ENCODE data around the gene CAMKMT.

CAMKMT gene

GRCh38 chr2:44444881-44445280 is 83.1 kb downstream of the CAMKMT start:
- H3K4me3 ChIP-seq (ENCODE audit: low read length): no peak overlapping the region
- no peaks in the 10 kb centered on the region for H3K9me2 ChIP-seq (replicated peaks; ENCODE audit: insufficient read depth, low read length)
- no peak overlapping the region for H3K4me2 ChIP-seq (ENCODE audit: low read depth, low read length)
- no peaks in the 10 kb centered on the region for H3F3A ChIP-seq (ENCODE audit: insufficient read depth, low read length)
- no peaks in the 10 kb centered on the region for H3K27me3 ChIP-seq (replicated peaks; ENCODE audit: insufficient read depth, low read length)
- H3K79me2 ChIP-seq (ENCODE audit: low read length): no peaks in the 10 kb centered on the region
- H3K27ac ChIP-seq (ENCODE audit: low read length): no peak overlapping the region
- H3K9me3 ChIP-seq (replicated peaks; ENCODE audit: insufficient read depth, low read length): no peaks in the 10 kb centered on the region
- peaks cover 5% of the 10 kb centered on the region; the same call in 1 of the 2 replicates for H4K20me1 ChIP-seq (ENCODE audit: insufficient read depth, low read length)
- H2AFZ ChIP-seq (ENCODE audit: low read length): no peak overlapping the region
- no peak overlapping the region for H3K9ac ChIP-seq (ENCODE audit: low read length)
- no peak for DNase-seq
- H3K4me1 ChIP-seq (ENCODE audit: low read length): no peaks in the 10 kb centered on the region
- no peaks in the 10 kb centered on the region for H3K36me3 ChIP-seq (replicated peaks; ENCODE audit: insufficient read depth, low read length)
- no peak for TF ChIP-seq EZH2phosphoT487 (IDR thresholded peaks at IDR 0.05; ENCODE audit: low read length)
- no peak for TF ChIP-seq EZH2 (optimal IDR thresholded peaks at IDR 0.05; ENCODE audit: low read depth, low read length)
- no peak for TF ChIP-seq CTCF (IDR thresholded peaks at IDR 0.05; ENCODE audit: low read length)

GRCh38 chr2:44448860-44449527 is 87.2 kb downstream of the CAMKMT start:
- Histone ChIP-seq H4K20me1 (ENCODE audit: insufficient read depth, low read length) (peaks cover 5% of the 10 kb centered on the region; the same call in 1 of the 2 replicates), H3K27me3 (replicated peaks; ENCODE audit: insufficient read depth, low read length) (no peaks in the 10 kb centered on the region), H3K9ac (ENCODE audit: low read length) (no peak overlapping the region), H3F3A (ENCODE audit: insufficient read depth, low read length) (no peaks in the 10 kb centered on the region), H2AFZ (ENCODE audit: low read length) (no peak overlapping the region), H3K4me3 (ENCODE audit: low read length) (no peak overlapping the region), H3K79me2 (ENCODE audit: low read length) (no peaks in the 10 kb centered on the region), H3K9me3 (replicated peaks; ENCODE audit: insufficient read depth, low read length) (no peaks in the 10 kb centered on the region), H3K9me2 (replicated peaks; ENCODE audit: insufficient read depth, low read length) (no peaks in the 10 kb centered on the region), H3K4me2 (ENCODE audit: low read depth, low read length) (no peak overlapping the region), H3K36me3 (replicated peaks; ENCODE audit: insufficient read depth, low read length) (no peaks in the 10 kb centered on the region), H3K4me1 (ENCODE audit: low read length) (no peaks in the 10 kb centered on the region), H3K27ac (ENCODE audit: low read length) (no peak overlapping the region)
- DNase-seq: no peak
- TF ChIP-seq EZH2phosphoT487 (IDR thresholded peaks at IDR 0.05; ENCODE audit: low read length): no peak
- TF ChIP-seq EZH2 (optimal IDR thresholded peaks at IDR 0.05; ENCODE audit: low read depth, low read length): no peak
- no peak for TF ChIP-seq CTCF (IDR thresholded peaks at IDR 0.05; ENCODE audit: low read length)

- no peak overlapping the region for H3K4me2 ChIP-seq (ENCODE audit: low read depth, low read length)
- no peak overlapping the region for H2AFZ ChIP-seq (ENCODE audit: low read length)
- peaks cover 5% of the 10 kb centered on the region; the same call in 1 of the 2 replicates for H4K20me1 ChIP-seq (ENCODE audit: insufficient read depth, low read length)
- no peaks in the 10 kb centered on the region for H3K27me3 ChIP-seq (replicated peaks; ENCODE audit: insufficient read depth, low read length)
- H3K9me3 ChIP-seq (replicated peaks; ENCODE audit: insufficient read depth, low read length): no peaks in the 10 kb centered on the region
- H3K9ac ChIP-seq (ENCODE audit: low read length): no peak overlapping the region
- no peak overlapping the region for H3K4me3 ChIP-seq (ENCODE audit: low read length)
- H3K4me1 ChIP-seq (ENCODE audit: low read length): no peaks in the 10 kb centered on the region
- no peaks in the 10 kb centered on the region for H3K9me2 ChIP-seq (replicated peaks; ENCODE audit: insufficient read depth, low read length)
- TF ChIP-seq CTCF (IDR thresholded peaks at IDR 0.05; ENCODE audit: low read length): no peak
- TF ChIP-seq EZH2phosphoT487 (IDR thresholded peaks at IDR 0.05; ENCODE audit: low read length): no peak
- no peak for TF ChIP-seq EZH2 (optimal IDR thresholded peaks at IDR 0.05; ENCODE audit: low read depth, low read length)
- H3F3A ChIP-seq (ENCODE audit: insufficient read depth, low read length): no peaks in the 10 kb centered on the region
- no peaks in the 10 kb centered on the region for H3K79me2 ChIP-seq (ENCODE audit: low read length)
- H3K36me3 ChIP-seq (replicated peaks; ENCODE audit: insufficient read depth, low read length): no peaks in the 10 kb centered on the region
- no peak overlapping the region for H3K27ac ChIP-seq (ENCODE audit: low read length)
- DNase-seq: no peak
Measured at GRCh38 chr2:44450082-44450481, 88.3 kb downstream of the CAMKMT start.
